B cell (primary cell): ENCODE measurements around the gene KMO.

Source experiments
- EZH2 ChIP-seq: IDR thresholded peaks from 2 replicates; pipeline ENCODE4 v1.6.1; 2012; ENCODE audit warnings: borderline replicate concordance, low read depth, mild to moderate bottlenecking, moderate library complexity, low read length; ENCODE audit not compliant: insufficient read depth, poor library complexity, severe bottlenecking
- TF ChIP-seq, protein P1 (sequence below): fragments of 200-600 bp; IDR thresholded peaks from one replicate; pipeline ENCODE4 v1.8.0; 2022; ENCODE audit warnings: antibody characterized with exemption, mild to moderate bottlenecking

GRCh38 chr1:241611736-241612135 is 79.6 kb downstream of the KMO start:
- TF ChIP-seq, protein P1, sequence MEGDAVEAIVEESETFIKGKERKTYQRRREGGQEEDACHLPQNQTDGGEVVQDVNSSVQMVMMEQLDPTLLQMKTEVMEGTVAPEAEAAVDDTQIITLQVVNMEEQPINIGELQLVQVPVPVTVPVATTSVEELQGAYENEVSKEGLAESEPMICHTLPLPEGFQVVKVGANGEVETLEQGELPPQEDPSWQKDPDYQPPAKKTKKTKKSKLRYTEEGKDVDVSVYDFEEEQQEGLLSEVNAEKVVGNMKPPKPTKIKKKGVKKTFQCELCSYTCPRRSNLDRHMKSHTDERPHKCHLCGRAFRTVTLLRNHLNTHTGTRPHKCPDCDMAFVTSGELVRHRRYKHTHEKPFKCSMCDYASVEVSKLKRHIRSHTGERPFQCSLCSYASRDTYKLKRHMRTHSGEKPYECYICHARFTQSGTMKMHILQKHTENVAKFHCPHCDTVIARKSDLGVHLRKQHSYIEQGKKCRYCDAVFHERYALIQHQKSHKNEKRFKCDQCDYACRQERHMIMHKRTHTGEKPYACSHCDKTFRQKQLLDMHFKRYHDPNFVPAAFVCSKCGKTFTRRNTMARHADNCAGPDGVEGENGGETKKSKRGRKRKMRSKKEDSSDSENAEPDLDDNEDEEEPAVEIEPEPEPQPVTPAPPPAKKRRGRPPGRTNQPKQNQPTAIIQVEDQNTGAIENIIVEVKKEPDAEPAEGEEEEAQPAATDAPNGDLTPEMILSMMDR, result no peak
- TF ChIP-seq EZH2, result no peak
